DMS153 treated with DMSO at 0.1 percent for 48 hours (cell line): ENCODE data around the gene FMN1.

Experiments used
- DNase-seq: peaks from one replicate; lab custom pipeline; 2025; ENCODE audit not compliant: unreplicated experiment; lab: John Stamatoyannopoulos, UW

FMN1 gene

DNA sequence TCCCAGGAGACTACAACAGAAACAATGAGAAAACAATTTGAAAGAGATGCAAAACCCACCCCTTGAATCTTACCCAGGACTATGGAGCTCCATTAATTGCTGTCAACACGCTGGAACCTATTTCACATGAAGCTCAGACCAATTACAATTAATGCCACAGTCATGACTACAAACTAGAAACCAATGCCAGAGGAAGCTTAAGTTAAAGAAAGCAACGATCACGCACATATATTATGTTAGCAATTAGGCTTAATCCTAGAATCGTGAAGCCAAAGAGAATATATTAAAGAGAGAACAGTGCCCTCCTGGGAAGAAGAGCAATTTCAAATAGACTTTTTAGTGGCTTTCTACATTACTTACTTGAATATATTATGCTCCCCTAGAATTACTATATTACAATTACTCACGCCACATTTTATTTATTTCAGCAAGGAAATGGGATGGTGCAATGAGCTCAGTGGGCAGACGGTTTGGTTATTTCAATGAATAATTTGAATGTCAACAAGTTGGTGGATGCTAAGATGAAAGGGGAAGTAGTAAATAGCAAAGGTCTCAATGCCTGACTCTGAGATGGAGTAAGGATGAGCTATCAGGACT lies 351.2 kb downstream of the FMN1 start:
- no peak for DNase-seq

- DNase-seq: no peak
Measured at GRCh38 chr15:32842081-32842480, 352.4 kb downstream of the FMN1 start.

- no peak for DNase-seq
Measured at GRCh38 chr15:32840507-32841245, 353.8 kb downstream of the FMN1 start.

DNA sequence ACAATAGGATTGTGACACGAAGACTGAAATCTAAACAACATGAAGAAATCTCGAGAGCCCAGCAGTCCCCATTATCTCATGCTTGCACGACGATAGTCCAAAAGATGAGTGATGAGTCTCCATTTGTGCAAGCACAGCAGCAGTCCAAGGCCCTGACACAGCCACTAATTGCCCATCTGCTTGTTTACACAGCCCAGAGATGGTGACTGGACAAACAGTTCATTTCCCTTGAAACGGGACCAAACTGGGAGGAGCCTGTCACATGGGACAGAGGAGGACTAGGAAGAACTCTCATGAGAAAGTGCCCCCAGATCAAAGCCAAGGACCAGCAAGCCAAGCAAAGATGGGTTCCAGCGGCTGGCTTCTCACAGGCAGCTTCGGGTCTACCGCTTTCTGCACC lies 355.7 kb downstream of the FMN1 start:
- DNase-seq: no peak

GRCh38 chr15:32838338-32838737 lies 356.2 kb downstream of the FMN1 start:
- no peak for DNase-seq

DNA sequence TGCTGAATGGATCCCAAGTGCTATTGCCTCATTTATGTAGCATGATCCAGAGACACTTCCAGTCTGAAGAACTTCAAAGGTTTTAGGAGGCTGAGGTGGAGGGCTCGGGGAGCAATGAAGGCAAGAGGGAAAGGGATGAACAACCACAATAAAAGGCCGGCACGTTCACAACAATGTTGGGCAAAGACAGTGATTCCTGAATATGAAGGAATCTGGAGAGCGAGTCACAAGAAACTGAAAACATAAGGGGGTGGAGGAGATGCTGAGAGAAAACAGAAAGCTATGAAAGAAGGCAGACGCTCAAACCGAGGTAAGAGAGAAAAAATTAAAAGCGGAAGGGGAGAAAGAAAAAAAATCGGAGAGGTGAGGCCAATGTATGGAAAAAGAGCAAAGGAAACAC lies 356.6 kb downstream of the FMN1 start:
- DNase-seq: no peak

DNA sequence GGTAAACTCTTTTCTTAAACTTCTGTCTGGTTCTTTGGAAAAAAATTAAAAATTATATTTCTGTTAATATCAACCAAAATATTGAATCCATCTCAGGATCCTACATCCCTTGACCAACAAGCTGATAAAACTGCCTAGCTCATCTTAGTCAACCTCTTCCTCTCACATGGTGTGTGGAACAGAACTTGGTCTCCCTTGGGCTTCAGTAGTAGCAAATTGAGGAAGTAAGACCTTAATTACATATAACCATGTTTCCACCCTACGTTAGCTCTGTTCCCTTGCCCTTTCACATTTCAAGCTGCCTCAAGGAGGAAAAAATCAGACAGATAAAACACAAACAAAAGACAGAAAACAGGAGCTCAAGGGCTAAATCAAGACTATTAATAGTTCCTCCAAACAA lies 360.4 kb downstream of the FMN1 start:
- DNase-seq: no peak

DNA sequence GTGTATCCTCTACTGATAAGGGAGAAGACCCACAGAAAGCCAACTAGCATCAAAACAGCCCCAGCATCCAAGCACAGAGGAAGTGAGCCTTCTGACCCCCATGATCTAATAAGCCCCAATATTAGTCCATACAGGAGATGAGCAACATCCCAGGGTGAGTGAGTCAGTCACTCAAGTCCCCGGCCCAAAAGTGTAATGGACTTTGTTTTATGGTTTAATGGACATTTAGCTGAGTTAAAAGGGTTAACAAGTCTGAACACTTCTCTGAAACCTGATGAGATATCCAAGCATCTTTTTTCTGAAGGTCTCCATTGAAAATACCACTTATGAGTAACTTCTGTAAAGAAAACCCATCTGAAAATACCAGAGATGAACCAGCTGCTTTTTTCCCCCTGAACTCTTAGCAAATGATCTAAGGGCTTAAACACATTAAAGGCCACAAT lies 361.1 kb downstream of the FMN1 start:
- DNase-seq: no peak

- no peak for DNase-seq
Measured at GRCh38 chr15:32831485-32831884, 363.0 kb downstream of the FMN1 start.

DNA sequence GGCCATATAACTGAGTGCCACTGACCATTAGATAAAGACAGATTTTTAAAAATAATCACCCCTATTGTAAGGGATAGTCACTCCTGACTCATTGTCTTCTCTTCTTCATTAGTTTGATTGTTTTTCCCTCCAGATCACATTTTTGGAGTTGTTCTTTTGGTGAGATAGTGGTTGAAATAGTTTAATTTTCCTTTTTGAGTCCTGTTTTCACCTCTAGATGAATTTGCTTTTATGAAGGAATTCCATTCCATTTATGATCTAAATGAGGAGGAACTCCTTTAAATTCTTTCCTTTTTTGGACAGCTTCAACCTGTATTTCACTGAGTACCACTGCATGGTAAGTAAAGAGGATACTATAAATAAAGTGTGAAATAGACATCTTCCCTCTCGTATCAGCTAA lies 364.3 kb downstream of the FMN1 start:
- no peak for DNase-seq

- no peak for DNase-seq
Measured at GRCh38 chr15:32829436-32829835, 365.1 kb downstream of the FMN1 start.

GRCh38 chr15:32828507-32829186 lies 365.9 kb downstream of the FMN1 start:
- no peak for DNase-seq

DNA sequence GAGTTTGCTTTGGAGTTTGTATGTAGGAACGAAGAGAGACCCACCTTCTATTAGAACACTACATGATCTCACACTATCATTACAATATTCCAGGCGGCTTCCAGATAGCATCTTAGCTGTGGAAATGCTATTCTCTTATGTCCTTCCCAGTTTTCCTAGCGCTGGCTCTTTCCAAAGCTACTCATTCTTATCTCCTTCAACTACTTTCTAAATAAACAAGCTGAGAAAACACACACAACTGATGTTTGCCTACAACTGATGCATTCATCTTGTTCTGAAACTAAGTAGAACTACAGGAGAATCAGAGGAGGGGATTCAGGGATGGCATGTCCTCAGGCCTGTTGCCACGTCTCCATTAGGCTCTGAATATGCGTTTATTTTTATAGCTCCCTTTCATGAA lies 367.8 kb downstream of the FMN1 start:
- DNase-seq: no peak

DNA sequence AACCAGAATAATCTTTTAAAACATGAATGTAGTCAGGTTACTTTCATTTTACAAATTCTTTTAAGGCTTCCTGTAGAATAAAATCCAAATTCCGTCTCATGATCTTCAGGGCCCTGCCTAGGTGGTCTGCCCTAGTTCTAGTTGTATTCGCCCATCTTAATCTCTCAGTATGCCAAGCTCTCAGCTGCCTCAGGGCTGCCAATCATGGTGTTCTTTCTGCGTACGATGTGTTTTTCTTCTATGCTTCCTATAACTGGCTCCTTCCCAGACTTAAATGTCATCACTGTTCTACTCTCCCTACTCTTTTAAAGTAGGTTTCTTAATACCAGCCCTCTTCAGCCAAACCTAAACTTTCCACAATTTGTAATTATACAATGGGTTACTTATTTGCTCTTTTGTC lies 369.3 kb downstream of the FMN1 start:
- DNase-seq: no peak

- no peak for DNase-seq
Measured at GRCh38 chr15:32824777-32825176, 369.7 kb downstream of the FMN1 start.

- DNase-seq: no peak
Measured at GRCh38 chr15:32823750-32824149, 370.8 kb downstream of the FMN1 start.

GRCh38 chr15:32822739-32823138 lies 371.8 kb downstream of the FMN1 start:
- DNase-seq: no peak

DNA sequence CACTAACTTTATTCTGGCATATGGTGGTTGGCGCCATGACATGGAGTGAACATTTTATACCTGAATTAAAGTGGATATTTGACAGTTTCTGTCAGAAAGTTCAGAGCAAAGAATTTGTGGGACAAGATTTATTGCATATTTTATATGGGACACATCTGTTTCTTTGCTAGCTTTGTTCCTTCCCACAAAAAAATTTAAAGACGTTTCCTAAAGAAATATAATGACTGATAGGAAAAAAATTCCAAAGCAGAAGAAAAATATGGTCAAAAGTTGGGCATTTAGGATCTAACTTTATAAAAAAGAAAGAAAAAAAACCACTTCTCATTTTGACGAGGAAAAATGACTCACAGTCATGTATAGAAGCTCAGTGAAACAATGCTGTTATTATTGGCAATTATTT lies 375.1 kb downstream of the FMN1 start:
- DNase-seq: no peak

DNA sequence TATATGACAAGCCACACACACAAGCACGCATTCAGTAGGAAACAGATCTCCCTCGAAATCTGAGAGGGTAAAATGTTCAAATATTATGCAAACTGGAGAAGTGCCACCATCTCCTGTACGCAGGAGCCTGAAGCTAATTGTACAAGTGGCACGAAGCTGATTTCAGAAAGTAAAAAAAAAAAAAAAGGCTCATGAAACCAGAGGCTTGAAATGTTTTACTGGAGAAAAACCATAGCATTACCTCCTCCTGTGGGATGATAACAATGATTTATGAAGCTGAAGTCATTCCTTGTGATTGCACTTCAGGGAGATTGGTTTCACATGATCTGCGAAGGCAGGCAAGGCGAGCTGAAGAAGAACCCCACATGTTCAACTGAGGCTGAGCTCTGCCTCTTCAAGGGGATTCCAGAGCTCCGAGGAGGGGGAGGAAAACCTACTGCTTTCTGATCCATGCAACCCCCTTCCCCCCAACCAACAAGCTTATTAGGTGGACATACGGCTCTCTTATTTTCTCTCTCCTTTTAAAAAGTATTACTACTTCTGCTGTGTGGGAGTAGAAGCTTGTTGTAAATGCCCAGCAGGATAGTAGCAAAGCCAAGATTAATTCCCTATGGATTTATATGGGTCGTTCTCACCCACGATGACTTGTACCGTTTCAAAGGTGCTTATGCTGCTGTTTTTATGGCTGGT lies 375.6 kb downstream of the FMN1 start:
- no peak for DNase-seq

DNA sequence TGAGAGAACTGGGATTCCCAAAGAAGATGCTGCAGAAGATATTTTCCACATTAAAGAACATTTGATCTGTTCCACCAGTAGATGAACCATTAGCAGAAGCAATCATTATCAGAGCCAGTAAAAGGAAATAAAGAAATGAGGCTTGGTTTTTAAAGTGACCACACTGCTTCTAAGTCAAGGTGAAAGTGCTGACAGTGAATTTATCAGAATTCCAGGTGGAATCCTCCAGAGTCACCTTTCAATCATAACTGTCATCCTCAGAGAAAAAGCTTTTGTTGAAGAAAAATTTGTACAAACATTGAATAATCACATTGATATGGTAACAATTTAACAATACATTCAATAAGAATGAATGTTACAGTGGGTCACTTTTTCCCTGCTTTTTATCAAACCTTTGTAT lies 376.9 kb downstream of the FMN1 start:
- DNase-seq: no peak

GRCh38 chr15:32807331-32807730 lies 387.2 kb downstream of the FMN1 start:
- no peak for DNase-seq

GRCh38 chr15:32803631-32804030 lies 390.9 kb downstream of the FMN1 start:
- no peak for DNase-seq
